Right hindlimb (tissue), 1 donor: ENCODE results near the gene MTFR2.

Experiments
- DNase-seq: peaks from one replicate; pipeline ENCODE4 v3.0.0-alpha.2; 2018

Gene MTFR2

DNA sequence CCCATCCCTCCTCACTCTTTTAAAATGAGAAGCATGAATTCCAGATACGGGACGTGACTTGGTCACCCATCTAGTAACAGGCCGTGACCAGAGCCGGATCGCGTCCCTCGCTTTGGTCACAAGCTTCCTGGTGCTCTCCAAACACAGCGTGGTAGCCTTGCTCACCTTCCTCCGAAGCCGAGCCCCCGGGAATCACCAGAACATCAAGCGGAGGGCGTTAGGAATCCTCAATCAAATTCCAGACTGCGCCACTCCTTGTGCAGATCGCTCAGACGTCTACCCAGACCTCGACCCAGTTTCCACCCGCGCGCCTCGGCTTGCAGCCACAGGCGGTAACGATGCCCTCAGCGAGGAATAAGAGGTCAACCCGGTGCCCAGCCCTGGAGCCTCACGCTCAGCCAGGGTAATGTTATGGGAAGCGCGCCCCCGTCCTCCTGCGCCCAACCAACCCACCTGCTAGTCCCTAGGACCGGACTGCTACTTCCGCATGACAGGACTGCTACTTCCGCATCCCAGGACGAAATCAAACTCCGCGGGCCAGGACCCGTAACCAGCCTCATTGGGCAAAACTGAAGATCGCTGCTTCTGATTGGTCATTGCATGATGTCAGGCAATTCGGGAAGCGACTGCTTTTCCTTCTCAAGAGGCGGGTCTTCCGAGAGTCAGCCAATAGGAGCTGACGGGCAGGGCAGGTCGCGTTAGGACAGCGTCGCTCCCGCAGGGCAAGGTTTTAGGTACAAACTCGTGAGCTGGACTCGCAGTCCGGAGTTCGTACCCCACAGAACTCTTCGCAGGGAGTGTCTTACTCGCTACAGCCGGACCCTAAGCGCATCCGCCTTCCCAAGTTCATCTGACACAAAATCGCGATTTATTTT, at the start of gene MTFR2:
MTFR2 (minus strand) TSS at position 501 of the 875 bp plus-strand sequence. CDS start 1,212 bp downstream, outside the sequence.
- peak; percentile 98 for DNase-seq

DNA sequence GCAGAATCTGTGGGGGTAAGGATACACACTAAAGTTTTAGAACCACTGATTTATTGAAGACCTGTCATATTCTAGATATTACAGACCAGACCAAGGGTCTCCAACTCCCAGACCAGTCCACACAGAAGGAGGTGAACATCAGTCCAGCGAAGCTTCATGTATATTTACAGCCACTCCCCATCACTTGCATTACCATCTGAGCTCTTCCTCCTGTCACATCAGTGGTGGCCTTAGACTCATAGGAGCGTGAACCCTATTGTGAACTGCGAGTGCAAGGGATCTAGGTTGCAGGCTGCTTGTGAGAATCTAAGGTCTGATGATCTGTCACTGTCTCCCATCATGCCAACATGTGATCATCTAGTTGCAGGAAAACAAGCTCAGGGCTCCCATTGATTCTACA, 44.5 kb upstream of the MTFR2 start:
- no peak for DNase-seq

DNA sequence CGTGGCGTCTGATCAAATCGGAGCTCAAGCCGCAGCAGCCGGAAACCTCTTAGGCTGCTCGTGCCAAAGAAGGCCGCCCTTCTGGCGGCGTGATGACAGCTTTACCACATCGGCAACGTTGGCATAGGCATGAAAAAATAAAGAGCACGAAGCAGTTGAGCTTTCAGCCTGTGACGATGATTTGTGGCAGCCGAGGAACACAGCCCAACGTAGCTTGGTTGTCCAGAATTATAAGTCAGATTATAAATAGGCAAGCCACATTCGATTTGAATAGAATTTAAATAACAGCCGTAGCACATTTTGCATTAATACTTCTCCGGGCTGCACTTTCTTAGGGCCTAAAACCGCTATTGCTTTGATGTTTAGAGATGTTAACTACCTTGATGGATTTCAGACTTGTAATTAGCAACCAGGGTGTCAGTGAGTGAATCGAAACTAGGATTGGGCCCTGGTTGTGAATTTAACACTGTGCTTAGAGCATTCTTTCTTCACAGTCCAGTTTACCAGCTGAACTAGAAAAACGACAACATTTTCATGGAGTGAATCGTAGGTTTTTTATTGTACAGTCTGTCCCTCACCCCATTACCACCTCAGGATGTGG, 40.4 kb upstream of the MTFR2 start:
- DNase-seq, result peak; percentile 91

DNA sequence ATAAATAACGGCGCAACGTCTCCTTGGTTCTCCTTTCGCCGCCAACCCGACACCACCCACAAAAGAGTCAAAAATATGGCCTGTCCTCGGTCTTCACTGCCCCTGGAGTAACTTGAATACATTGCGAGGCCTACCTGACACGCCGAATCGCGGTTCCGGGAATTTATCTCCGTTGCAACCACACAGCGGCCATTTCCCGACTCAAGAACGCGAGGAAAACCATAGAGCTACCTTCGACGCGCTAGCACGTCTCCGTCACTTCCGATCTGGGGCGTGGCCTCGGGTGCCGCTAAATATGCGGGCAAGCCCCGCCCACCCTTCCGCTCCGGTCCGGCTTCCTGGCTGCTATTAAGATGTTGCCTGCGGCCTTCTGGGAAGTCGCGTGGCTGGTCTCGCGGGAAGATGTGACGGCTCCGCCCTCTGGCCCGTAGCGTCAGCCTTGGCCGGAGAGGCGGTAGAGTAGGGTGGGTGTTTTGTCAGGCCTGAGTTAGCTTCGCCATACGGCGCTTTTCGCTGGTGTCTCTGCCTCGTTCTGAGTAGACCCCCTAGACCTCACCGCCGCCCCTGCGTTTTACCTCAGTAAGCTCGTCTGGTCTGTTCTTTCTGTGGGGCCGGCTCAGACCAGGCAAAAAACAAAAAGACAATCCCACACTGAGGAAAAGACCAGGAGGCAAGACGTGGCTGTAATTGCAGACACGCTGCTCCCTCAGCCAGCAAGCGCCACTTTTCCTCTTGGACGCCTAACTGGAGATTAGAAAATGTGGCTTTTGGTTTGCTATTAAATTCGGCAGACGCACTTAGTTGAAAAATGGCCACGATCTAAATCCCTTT, 39.7 kb upstream of the MTFR2 start, which contains the start of gene BCLAF1:
BCLAF1 (minus strand) TSS at position 268 of the 831 bp plus-strand sequence. CDS start 9,980 bp downstream, outside the sequence.
- DNase-seq, result peak; percentile 100

DNA sequence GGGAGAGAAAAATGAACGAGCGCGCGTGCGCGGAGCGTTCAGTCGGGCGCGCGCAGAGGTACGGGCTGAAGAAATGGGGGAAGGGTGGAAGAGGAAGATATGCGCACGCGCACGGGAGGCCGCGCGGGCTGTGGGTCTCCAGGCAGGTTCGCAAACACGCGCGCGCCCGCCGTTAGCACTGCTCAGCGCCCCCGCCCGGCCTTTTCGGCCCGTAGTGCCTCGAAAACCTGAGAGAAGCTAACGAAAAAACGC, 39.1 kb upstream of the MTFR2 start:
- peak; percentile 94 for DNase-seq

DNA sequence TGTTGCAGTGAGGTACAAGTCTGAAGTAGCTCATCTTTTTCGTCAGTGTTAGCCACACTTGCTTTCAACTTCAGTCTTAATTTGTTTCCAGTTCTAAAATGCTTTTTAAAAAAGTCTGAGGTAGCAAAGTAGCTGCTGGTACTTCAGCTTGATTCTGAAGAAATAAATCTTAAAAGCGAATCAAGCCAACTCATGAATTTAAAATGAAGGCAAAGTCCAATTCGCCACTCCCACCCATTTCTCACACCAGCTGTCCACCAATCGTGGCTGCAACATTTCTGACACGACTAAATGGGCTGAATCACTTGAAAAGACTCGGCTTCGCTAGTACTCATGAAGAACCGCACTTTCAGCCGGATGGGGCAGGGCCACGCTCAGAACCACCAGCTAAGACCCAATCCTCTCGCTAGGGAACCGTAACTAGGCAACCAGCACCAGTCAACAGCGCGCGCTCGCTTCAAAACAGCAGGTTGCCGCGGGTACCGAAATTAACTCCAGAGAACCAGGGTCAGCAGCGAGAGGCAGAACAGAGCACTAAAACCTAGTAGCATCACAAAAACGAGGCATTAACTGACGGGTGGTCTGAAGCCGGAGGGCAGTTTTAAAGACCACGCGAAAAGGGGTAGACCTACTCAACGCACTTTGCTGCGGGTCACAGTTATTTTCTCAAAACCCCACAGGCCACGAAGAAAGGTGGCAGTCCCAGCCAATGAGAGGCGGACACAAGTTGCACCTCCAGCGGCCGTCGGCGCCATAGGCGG, 38.6 kb upstream of the MTFR2 start:
- DNase-seq, result peak; percentile 83

DNA sequence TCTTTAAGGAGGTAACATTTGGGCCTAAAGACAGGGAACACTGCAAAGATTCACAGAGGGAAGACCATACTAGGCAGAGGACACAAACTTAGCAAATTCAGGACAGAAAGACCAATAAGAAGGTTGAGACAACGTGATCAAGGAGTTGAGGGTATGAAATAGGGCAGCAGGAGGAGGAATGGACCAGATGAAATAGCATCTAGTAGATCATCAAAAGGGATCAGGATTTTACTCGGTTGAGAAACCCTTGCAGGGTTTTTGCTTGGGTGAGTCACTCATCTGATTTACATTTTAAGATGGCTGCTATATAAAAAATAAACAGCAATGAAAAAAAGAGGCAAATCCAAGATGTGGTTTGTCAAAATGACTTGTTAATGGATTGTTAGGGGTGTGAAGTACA, 34.8 kb upstream of the MTFR2 start:
- DNase-seq, result no peak

DNA sequence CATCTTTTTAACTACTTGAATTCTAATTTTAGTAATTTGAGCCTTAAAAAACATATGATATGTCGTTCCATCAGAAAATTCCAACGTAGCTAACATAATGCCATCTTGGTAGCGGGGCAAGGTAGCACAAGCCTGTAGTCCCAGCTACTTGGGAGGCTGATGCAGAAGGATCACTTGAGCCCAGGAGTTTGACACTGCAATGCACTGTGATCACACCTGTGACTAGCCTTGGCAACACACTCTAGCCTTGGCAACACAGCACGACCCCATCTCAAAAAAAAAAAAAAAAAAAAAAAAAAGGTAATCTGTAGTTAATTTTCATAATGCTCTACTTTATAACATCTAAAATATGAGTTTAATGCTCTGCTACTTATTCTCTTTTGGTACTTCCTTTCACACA, 32.8 kb upstream of the MTFR2 start:
- DNase-seq, result no peak

DNA sequence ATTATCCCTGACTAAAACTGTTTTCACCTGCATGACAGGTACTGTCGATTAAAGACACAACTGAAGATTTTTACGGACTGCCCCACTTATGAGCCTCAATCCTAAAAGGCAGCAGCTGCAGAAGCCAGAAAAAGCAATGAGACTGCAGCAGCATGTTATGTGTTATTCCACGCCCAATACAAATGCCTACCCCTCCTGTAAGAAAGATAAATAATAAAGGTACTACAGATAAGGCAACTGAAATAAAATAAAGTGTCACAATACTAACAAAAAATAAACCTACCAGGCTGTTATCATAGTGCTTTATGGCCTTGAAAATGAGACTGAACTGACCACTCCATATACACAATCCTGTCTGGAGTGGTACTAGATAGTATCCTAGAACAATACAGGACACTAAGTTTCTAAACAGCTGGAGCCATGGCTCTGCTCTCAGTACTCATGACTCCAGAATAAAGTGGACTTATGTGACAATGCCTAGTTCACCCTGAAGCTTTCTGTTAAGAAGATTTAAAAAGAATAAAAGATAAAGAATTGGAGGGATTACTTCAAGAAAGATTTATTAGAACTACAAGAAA, 30.0 kb upstream of the MTFR2 start:
- no peak for DNase-seq

DNA sequence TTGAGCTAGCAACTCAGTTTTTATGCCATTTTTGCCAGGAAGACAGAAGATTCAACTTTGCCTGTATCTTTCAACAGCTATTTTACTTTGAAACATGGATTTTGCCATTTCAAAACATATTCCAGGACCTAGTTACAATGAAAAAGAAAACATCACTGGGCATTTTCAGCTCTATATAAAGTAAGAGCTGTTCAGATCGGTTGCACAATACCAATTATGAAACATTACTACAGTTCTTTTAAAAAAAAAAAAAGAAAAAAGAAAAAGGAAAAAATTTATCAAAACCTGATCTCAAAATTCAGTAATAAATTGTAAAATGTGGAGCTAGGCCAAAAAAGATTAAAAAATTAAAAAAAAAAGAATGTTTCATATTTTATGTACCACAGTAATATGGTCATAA, 24.0 kb upstream of the MTFR2 start:
- DNase-seq, result no peak

DNA sequence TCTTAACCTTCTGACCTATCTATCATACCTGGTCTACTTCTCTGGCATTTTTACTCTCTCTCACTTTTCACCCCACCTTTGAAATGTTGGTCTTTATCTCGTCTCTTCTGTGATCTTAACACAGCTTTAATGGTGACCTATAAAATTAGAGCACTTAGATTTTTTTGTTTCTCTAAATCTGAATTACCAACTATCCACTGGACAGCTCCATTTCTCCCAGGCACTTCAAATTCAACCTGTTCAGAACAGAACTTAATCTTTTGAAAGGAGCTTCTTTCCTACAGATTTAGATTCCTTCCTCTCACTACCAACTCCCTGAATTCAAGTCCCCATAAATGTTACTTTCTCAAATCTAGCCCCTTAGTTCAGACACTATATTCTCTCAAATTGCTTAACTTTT, 15.0 kb upstream of the MTFR2 start:
- DNase-seq, result no peak

DNA sequence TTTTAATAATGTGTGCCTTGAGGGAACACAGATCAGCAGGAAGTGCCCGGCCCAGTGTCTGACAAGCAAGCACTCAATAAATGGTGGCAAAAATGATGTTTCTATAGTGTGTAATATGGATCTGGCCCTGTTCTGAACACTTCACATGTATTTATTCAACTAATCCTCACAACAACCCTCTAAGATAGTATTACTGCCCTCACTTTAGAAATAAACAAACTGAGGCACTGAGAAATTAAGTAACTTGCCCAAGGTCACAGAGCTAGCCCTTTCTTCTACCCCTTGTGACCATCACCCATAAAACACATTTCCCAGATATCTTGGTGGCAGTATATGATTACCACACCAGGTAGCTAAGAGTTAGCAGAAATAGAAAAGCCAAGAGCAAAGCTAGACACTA, 12.8 kb upstream of the MTFR2 start:
- DNase-seq, result no peak

DNA sequence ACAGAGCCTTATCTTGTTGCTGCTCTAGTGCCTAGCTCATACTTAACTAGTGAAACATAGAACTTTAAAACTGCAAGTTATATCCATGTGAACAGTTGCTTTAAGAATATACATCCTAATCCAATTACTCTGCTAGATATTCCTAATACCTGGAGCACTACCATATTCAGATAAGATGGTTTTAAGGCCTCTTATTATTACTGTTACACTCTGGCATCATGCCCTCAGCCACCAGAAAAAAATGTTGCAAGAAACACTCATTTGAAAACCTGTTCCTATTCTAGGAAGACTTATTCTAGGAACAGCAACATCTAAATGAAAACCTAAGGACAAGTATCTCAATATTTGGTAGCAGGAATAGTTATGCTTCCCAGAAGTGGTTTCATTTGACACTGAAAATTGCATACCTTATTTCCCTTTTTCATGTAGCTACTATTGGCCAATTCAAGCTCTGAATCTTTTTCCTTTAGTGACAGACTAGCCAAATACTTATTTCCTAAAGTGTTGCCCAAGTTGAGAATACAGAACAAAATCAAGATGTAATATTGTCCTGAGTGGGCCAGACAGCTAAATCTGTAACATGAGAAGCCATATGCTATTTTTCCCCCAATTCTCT, 4.8 kb upstream of the MTFR2 start:
- no peak for DNase-seq

DNA sequence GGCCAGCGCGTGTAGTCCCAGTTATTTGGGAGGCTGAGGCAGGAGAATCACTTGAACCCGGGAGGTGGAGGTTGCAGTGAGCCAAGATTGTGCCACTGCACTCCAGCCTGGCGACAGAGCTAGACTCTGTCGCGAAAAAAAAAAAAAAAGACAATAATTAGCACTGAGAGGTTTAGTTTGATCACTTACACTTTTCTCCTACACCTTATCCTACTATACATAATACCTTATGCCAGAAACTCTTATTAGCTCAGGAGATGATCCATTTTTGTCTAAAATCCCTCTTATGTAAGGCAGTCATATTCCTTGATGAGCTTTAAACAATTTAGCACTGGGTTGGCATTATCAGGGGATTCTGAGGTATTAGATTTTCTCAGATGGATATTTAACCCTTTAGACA, 3.6 kb upstream of the MTFR2 start:
- no peak for DNase-seq

DNA sequence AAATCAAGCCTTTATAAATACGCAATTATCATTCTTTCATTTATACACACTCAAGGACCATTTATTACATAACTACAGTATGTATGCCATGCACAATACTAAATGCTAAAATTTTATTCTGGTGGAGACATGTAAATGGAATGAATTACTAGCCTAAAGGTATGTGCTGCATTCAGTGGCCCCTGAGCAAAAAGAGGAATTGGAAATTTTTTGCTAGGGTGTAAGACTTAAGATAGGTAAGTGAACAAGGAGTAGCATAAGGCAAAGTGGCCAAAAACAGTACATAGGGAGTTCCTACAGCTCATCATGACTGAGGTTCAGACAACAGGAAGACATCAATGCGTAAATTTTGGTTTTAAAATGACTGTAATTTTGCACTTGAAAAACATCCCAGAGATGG, 2.3 kb upstream of the MTFR2 start:
- DNase-seq, result no peak

DNA sequence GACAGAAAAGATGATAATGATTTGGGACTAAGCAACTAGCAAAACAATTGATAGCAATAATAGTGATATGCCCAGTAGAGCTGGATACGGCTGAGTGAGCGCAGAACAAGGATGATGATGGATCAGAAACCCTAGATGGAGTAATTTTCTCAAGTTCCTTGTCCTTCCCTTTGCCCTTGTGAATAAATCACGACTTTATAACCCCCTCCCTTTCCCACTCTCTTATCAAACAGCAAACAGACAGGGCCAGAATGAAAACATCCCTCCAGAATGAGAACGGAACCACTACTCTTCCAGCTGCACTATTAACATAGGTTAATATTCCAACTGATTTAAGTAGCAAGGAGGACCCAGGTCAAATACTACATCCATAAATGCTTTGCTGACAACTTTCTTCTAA, 1.3 kb upstream of the MTFR2 start:
- DNase-seq, result no peak

DNA sequence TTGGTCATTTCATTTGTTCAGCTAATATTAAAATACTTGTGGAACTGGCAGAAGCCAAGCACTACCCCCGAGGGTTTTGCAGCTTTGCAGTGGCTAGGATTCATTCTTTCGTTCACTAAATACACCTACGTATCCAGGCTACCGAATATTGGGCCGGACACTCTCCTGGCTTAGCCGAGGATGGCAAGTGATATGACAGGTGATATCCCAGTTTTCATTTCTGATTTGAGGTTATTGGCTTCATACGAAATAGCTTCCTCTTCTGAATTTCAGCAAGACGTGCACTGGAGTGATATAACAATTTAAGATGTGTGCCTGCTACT, 536 bp upstream of the MTFR2 start:
- no peak for DNase-seq

DNA sequence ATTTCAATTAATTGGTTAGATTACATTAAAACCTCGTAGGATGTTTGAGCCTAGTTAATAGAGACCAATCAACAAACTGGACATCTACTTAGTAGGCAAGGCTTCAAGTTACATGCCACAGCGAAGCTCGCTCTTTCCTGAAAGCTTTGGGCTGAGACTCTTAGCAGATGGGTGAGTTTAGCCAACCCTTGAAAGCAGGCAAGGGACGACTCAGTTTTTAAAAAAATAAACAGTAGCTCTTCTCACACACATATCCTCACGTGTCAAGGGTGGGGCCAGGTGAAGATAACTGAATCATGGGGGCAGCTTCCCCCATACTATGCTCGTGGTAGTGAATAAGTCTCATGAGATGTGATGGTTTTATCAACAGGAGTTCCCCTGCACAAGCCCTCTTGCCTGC, 775 bp downstream of the MTFR2 start:
- no peak for DNase-seq

DNA sequence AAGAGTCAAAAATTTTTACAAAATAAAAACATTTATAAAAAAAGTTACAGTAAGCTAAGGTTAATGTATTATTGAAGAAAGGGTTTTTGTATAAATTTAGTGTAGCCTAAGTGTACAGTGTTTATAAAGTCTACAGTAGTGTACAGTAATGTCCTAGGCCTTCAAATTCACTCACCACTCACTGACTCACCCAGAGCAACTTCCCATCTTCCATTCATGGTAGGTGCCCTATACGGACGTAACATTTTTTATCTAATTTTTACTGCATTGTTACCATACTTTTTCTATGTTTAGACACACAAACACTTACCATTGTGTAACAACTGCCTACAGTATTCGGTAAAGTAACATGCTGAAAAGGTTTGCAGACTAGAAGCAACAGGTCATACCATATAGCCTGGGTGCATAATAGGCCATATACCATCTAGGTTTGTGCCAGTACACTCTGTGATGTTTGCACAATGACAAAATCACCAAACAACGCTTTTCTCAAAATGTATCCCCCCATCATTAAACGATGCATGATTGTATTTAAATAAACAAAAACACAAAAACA, 6.0 kb downstream of the MTFR2 start:
- DNase-seq, result no peak

DNA sequence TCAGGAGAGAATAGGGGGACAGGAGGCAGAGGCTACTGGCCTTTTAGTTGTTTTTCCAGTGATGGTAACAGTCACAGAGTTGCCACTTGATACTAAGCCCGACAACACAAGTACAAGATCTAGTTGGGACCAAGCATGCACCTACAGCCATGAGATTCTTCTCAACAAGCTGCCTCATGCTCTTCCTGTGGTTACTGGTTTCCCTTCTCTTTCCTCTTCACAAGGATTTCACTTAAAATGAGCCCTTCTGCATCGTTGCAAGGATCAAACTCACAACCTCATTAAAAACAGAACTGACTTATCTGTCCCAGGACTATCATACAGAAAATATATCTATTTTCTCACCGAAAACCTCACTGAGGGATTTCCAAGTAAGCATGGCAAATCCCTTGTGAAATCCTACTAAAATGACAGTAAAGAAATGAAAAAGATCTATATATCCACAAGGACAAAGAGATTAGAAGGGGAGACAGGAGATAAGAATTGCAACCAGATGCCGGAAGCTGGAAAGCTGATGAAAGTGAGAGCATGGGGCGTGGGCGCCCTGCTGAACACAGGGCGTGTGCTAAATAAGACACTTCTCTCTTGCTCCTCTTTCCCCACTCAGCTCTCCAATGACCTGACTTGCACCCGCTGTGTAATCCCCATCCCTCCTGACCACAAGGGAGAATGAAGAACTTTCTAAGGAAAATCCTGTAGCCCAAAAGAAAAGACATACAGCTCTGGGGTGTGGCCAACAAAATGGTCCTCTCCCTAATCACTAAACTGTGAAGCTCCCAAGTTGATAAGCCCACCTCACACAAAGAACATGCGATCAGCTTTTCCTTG, 13.4 kb downstream of the MTFR2 start:
- no peak for DNase-seq

DNA sequence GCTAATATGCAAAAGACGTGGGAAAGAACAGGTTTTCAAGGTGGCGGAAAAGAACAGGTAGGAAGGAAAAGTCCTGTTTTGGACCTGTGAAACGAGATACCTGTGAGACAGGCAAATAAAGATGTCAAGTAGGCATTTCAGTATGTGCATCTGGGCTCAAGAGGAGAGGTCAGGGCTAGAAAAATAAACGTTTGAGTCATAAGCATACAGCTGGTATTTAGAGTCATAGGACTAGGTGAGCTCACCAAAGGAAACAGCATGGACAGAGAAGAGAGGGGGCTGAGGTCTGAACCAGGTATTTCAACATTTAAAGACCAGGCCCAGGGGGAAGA, 14.9 kb downstream of the MTFR2 start:
- DNase-seq, result no peak
